Bone marrow (tissue), 2 donors: ENCODE measurements around the gene FLCN.
"Not testable (repeated sequence)": the region's sequence is repeated elsewhere in the genome, so short reads cannot be mapped to it uniquely, and the experiment has no call there.

Experiments used
- DNase-seq, 2 donors: peaks; one replicate each; lab custom pipeline; 2025; lab: John Stamatoyannopoulos, UW

FLCN gene

GRCh38 chr17:17186051-17186450 lies 50.9 kb downstream of the FLCN start:
- no peak for DNase-seq

GRCh38 chr17:17184985-17185757 lies 51.8 kb downstream of the FLCN start:
- not testable (repeated sequence) for DNase-seq

- no peak for DNase-seq
These were observed 53.2 kb downstream of the FLCN start for GRCh38 chr17:17183744-17184143.

GRCh38 chr17:17182598-17183136 lies 54.3 kb downstream of the FLCN start:
- no peak for DNase-seq

DNA sequence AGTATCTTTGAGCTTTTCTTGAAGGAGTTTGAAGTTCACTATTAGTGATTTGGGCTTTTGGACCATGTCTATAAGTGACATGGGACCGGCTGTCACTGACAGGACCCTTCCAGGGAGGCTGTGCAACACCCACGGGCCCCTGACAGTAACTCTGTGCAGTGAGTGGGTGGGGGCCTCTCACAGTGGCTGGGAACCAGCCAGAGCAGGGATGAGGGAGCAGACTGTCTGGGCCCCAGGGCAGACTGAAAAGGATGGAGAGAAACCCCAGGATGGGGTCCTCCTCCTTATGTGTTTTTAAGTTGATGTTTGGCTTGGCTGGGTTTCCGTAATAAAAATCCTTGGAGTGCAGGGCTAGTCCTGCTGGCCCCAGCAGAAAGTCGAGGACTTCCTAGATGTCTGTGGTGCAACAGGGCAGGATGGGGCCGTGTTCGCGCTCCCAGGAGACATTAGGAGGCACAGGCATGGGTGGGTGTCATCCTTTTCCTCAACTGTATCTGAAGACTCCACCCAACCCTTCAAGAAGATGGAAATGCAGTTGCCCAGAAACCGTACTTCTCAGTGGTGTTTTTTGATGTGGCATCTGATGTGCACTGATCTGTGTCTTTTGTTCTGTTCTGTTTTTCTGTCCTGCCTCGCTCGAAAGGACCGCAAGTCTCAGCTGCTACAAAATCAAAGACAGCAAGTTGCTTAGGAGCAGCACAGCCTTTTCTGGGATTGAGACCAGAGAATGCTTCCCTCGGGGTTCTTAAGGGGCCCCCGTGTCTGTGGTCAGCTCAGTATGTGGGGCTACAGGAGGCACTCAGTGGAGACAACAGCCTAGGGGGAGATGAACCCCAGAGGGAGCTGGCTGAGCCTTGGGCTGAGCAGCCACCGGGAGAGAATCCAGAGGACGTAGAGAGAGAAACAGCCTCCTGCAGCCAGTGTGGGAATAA lies 55.0 kb downstream of the FLCN start:
- no peak for DNase-seq

- DNase-seq = no peak
These were observed 56.0 kb downstream of the FLCN start for GRCh38 chr17:17180741-17181525.

GRCh38 chr17:17180141-17180603 lies 56.8 kb downstream of the FLCN start:
- no peak for DNase-seq

- DNase-seq = no peak
These were observed 57.6 kb downstream of the FLCN start for GRCh38 chr17:17179371-17179827.

DNA sequence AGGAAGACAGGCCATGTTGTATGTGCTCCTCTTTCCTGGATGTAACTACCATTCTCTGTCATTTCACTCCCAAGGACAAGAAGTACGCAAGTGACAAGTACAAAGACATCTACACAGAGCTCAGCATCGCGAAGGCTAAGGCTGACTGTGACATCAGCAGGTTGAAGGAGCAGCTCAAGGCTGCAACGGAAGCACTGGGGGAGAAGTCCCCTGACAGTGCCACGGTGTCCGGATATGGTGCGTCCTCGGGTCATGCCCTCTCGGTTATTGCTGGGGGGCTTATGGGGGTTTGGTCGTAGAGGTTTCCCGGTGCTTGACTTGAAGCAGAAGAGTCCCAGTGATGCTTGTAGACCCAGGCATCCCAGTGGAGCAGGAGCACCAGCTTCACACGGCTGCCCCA lies 59.8 kb downstream of the FLCN start:
- DNase-seq = no peak

- no peak for DNase-seq
These were observed 60.6 kb downstream of the FLCN start for GRCh38 chr17:17176341-17176740.

- no peak for DNase-seq
These were observed 61.1 kb downstream of the FLCN start for GRCh38 chr17:17175917-17176316.

DNA sequence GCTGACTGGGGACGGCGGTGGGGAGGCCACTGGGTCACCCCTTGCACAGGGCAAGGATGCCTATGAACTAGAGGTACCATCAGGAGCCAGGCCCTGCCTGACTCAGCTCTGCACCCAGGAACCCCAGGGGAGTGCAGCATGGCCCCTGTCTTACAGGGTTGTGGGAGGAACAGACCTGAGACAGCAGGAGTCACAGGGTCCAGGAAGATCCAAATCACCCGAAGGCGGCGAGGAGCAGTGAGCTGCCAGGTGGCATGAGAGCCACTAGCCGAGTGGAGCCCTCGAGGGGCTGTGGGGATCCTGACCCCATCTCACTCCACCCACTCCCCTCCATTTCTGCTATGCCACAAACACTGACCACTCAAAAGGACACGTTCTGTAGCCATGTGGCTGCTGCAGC lies 61.6 kb downstream of the FLCN start:
- DNase-seq = no peak

DNA sequence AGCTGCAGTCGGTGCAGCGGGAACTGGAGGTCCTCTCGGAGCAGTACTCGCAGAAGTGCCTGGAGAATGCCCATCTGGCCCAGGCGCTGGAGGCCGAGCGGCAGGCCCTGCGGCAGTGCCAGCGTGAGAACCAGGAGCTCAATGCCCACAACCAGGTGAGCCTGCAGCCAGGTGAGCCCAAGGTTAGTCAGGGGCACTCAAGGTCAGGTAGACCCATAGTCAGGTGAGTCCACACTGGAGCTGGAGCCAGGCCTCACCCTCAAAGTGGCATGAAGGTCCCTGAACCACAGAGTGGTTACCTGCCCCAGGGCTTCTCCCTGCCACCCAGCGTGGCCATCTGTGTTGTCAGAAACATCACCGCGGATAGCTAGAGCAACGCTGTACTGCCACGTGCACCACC lies 63.0 kb downstream of the FLCN start:
- no peak for DNase-seq

DNA sequence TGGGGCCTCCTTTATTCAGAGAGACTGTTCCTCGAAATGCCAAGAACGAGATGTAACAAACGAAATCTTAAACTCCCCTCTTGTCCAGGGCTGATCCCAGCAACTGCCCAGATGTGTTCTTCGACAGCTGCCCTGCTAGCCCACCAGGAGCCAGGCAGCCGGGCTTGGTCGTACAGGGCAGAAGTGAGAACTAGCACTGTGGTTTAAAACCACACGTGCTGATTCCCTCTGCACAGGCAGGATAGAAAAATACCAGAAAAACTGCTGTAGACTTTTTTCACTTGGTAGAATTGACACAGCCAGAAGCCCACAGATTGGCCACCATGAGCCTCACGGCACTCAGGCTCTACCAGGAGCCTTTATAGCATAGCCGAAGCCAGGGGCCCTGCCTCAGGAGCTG lies 64.0 kb downstream of the FLCN start:
- no peak for DNase-seq

DNA sequence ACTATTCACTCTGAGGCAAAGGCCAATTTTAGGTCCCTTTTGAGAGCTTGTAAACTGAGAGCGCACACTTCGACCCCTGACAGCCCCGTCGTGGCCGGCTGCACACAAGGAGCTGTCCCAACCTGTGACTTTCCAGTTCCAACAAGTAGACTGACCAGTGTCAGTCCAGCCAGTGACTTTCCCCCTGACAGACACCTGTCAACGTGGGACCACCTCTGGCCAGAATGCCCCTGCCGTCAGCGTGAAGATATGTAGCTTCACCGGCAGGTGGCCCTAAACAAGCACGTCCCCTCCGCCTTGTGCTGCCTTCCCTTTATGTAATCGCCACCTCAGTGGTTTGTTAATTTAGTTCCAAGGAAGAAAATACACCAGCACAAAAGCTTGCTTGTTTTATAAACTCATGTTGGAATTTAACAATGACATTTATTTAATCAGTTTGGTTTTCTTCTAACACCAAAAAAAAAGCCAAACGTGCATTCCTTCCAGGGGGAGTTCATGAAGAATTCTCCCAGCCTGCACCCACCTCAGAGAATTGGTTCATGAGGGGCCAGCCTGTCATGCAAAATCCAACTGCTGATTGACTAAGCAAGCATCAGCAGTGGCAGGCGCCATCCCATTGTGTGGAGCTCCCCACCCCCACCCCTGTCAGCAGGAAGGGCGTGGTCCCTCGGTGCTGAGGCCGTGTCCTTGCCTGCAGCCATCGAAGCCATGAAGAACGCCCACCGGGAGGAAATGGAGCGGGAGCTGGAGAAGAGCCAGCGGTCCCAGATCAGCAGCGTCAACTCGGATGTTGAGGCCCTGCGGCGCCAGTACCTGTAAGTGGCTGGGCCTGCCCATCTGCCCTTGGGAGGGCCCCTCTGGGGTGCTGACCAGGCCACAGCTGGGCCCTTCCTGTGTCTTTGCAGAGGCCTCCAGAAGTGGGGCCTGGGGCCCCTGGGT lies 64.7 kb downstream of the FLCN start:
- DNase-seq = no peak

DNA sequence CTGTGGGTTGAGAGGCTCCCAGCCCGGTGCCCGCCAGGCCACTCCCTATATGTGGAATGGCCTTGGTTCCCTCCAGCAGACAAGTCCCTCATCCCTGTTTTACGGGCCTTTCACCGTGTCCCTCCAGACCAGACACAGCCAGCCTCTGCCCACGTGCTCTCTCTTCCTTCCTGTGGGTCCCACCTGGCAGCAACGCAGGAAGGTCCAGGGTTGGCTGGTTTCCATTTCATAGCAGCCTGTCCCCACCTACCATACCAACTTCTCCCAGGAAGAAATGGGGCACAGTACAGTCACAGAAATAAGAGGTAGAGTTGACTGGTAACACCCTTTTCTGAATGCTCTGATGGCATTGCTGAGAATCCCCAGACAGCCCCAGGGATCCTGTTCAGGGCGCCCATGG lies 65.8 kb downstream of the FLCN start:
- DNase-seq = no peak

DNA sequence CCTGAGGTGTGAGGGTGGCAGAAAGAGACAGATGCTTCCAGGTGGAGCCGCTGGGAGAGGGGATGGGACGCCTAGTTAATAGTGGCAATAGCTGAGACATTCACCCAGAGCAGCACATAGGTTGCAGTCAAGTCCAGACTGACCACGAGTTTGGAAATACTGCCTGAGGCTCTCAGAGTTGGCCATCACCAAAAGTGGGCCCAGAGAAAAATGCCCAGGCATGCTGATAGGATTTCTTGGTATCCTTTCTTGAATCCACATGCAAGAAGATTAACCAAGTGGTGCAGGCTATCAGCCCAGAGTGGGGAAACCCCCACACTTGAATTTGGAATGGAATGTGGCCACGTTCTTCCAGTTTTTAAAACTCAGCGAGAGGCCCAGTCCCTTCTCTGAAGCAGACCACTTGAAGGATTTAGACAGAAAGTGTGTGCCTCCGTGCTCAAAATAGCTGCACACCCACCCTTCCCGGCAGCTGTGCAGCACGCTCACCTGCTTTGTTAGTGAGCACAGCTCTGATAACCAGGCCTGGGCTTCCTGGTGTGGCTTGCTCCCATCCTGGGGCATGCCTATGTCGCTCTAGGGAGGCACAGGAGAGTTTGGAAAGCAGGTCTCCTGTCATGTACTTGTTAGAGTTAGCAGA lies 66.5 kb downstream of the FLCN start:
- no peak for DNase-seq

DNA sequence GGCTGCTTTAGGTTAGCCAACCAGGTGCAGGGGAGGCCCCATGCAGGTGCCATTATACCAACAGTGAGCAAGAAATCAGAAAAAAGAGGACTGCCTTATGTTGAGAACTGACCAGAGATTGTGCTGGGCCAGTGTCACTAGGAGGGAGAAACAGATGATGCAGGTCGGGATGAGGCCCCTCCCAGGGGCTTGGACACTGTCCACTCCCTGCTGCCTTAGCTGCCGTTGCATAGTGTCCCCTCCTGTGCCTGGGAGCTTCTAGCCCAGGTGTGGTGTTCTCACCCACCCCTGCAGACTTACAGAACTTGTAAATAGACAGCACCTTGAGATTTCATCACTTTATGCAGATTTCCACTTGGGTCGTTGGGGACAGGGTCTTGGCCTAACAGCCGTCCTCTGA lies 67.6 kb downstream of the FLCN start:
- DNase-seq = no peak

DNA sequence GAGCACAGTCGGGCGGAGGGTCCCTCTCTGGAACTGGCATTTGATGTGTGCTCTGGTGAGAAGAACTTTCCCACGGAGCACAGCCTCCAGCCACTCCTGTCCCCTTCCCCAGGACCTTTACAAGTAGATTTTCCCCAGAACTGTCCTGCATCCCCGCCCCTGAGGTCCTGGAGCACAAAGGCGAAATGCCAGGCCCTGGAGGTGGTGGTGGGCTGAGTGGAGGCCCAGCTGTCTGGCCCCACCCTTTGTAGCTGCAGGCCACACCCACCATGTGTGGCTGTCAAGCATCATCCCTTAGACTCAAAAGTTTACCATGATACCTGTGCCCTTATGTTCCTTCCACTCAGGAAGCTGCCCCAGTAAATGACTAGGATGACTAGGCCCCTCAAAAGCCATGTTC lies 68.6 kb downstream of the FLCN start:
- no peak for DNase-seq

- no peak for DNase-seq
These were observed 69.0 kb downstream of the FLCN start for GRCh38 chr17:17167986-17168385.
